Limb (tissue), 2 donors: Measurements from ENCODE around the gene GAB4.

Experiments used
- DNase-seq, 2 donors: peaks; one replicate each; pipeline ENCODE4 v3.0.0-alpha.2; 2016; ENCODE audit errors: extremely low spot score in 2 of 2

GAB4 gene

GRCh38 chr22:16989915-16990314, 18.1 kb downstream of the GAB4 start:
- no peak for DNase-seq

- no peak for DNase-seq
Measured at GRCh38 chr22:16988257-16988656, 19.8 kb downstream of the GAB4 start.

DNA sequence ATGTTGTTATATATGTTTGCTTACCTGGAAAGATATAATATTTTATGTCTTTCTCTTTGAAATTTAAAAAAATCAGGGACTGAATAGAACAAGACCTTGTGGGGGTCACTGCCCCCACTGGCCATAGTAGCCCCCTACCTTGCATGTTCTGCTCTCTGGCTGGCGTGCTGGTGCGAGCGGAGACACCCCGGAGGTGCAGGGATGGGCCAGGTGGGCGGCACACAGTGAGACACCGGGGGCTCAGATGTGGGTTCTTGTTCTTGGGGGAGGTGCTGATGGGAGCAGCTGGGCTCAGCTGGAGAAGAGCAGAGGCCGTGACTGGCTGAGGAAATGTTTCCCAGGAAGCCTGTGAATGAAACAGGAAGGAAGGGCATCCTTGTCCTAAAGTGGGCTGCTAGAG, 20.2 kb downstream of the GAB4 start:
- no peak for DNase-seq

GRCh38 chr22:16975155-16975885, 32.7 kb downstream of the GAB4 start:
- DNase-seq = no peak

- no peak for DNase-seq
Measured at GRCh38 chr22:16974298-16975084, 33.5 kb downstream of the GAB4 start.

GRCh38 chr22:16973591-16974297, 34.3 kb downstream of the GAB4 start:
- no peak for DNase-seq

- DNase-seq = no peak
Measured at GRCh38 chr22:16972311-16972710, 35.7 kb downstream of the GAB4 start.

DNA sequence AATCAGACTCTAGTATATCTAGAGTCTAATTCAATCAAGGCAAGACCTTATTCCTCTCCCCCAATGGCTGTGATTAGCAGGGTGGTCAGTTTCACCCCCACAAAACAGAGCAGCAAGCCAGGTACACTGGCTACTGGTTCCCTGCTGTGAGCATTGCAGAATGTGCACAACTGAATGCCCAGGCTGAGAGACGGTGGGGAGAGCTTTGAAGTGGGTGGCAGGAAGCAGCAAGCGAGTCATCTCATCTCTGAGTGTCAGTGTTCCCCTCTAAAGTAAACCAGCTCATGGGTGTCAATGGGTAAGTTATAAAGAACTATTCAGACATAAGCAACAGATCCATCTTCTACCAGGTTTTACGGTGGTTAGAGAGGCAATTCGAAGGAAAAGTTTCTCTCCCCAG, 37.6 kb downstream of the GAB4 start:
- DNase-seq = no peak

DNA sequence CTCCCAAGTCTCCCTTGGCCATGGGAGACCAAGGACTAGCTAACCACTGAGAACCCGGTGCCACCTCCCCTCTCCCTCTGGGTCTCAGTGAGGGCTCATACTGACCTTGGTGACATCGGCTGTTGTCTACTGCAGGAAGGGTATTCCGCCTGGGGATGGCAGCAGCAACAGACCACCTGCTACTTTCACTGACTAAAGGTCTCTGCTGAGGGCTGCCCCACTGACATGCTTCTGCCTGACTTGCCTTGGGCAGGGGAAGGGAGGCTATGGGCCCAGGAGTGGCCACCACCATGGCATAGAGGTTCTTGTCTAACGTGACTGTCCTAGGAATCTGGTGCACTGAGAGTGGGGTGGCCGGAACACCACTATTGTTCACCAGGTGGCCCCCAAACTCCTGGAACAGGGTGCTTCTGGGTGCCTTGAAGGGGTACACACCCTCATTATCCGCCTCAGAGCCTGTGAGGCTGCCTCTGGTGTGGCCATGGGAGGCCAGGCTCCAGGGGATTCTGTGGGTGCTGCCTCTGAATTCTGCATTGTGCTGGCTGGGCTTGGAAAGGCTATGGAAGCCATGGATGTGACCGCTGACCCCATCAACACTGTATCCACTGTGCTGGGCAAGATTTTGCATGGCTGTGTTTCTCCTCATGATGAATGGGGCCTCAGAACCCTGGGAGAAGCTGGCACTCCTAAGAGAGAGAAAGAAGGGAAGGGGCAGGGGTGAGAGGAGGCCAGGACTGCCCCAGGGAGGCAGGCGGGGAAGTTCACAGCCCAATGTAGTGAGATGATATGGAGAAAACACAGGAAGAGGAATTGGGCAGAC, 38.3 kb downstream of the GAB4 start:
- DNase-seq = no peak

DNA sequence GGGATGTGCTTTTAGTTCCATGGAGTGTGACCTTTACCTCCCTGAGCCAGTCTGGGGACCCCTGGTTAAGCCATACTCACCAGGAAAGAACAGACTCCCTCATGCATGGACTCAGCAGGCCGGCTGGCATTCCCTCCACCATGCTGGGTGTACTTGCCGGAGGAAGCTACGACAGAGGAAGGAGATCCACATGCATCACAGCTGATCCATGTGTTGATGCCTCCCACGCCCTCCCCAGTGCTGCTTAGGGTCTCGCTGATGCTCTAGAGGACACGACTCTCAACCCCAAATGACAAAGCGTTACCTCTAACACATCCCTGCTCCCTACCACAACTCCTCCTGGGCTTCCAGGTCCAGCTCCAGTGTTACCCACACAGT, 39.8 kb downstream of the GAB4 start:
- DNase-seq = no peak

DNA sequence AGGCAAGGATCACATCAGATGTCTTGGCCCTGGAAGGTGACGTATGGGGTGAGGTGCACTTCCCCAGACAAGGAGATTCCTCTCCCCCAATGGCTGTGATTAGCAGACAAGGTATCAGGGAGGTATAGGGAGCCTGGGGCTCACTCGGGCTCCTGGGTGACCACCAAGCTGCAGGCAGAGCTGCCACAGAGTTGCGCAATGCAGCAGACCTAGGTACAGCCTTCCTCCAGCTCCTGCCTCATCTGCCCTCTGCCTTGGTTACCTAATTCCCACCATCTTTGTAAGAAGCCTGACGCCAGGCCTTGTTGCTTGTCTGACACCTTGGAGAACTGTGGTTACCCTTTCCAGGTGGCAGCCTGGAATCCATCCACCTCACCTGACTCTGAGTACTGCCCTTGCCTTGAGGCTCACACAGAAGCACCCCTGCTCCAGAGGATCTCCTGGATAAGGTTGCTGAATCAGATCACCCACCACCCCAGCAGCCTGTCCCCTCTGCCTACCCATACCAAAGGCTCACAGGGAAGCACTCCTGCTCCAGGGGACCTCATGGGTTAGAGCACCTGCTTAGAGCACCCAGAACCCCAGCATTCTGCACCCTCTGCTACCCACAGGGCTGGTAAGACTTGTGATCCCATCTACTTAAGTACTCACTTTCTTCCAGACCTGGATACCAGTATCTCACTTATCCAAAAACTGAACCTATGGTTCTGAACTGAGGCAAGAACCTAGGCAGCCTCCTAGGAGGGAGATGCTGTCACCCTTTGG, 40.4 kb downstream of the GAB4 start:
- DNase-seq = no peak

GRCh38 chr22:16966251-16966650, 41.8 kb downstream of the GAB4 start:
- no peak for DNase-seq

DNA sequence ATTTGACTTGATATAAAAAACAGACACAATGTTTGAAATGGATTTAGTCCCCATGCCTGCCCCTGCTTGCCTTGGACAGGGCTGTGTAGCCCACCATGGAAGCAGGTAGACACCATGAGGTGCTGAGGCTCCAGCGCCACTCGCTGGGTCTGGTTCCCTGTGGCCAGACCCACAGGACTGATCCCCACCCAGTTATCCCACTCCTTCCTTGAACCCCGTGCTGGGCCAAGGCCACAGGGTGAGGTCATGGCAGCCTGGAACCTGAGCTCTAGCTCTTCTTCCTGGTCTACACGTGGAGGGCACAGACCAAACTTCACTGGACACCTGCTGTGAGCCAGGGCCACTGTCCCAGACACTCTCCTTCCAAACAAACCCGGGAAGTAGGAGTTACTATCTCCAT, 42.5 kb downstream of the GAB4 start:
- no peak for DNase-seq

- DNase-seq = no peak
Measured at GRCh38 chr22:16965083-16965482, 42.9 kb downstream of the GAB4 start.

- DNase-seq = no peak
Measured at GRCh38 chr22:16964366-16964765, 43.7 kb downstream of the GAB4 start.

- no peak for DNase-seq
Measured at GRCh38 chr22:16963189-16963945, 44.7 kb downstream of the GAB4 start.

- DNase-seq = no peak
Measured at GRCh38 chr22:16962501-16962900, 45.5 kb downstream of the GAB4 start.

DNA sequence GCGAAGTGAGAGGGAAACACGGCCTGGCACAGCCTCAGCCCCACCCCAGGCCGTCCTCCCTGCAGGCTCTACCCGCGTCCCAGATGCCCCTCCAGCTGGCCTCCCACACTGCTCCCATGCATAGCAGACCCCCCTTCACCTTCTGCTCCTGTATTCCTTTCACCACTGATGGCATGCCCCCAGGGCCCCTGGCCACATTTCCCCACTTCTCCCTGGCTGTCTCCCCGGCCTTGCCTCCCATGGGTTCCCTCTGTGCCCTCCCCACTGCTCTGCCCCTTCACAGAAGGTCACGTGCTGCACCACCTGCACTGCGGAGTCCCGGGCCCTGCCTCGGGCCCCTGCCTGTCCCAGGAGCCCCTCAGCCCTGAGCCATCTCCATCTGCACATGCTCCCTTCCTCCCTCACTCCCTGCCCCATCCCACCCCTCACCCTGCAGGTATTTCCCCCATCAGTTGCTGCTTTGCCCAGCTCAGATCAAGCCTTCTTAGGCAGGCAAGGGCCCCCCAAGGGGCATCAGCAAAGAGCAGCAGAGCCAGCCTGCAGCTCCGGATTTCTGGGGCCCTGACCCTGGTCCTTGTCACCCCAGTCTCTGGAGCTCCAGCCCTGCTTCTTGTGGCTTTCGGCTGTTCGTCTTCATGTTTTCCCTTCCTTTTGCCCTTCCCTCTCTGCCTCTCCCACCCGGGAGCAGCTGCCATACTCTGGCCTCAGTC, 46.4 kb downstream of the GAB4 start:
- no peak for DNase-seq

DNA sequence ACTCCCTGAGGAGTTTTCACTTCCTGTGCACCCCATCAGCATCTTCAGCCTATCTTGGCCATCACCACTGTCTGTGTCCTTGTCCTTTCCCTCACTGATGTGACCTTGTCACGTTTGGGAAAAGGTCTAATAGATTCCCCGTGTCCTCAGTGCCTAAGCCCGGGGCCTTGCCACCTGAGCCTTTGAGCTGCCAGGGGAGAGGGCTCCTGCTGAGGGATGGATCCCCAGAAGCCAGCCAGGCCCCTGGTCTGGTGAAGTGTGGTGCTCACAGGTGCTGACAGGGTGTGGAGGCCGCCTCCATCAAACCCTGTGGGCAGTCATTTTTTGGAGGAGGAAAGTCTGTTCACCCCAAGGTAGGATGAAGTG, 47.2 kb downstream of the GAB4 start:
- no peak for DNase-seq
